GM19193 (cell line): ENCODE data around the gene POLR1A.

Experiments used
- POLR2A ChIP-seq: IDR thresholded peaks from 4 replicates; pipeline ENCODE4 v1.6.1; 2011; ENCODE audit not compliant: insufficient read depth, insufficient read length; ENCODE audit errors: extremely low read depth

The POLR1A gene

GRCh38 chr2:86037141-86037794, 68.4 kb downstream of the POLR1A start:
- TF ChIP-seq POLR2A = no peak

GRCh38 chr2:86036669-86037138, 69.0 kb downstream of the POLR1A start:
- no peak for TF ChIP-seq POLR2A

GRCh38 chr2:86035883-86036668, 69.6 kb downstream of the POLR1A start:
- no peak for TF ChIP-seq POLR2A

GRCh38 chr2:86035376-86035882, 70.3 kb downstream of the POLR1A start:
- TF ChIP-seq POLR2A = no peak

- no peak for TF ChIP-seq POLR2A
Observed at GRCh38 chr2:86033751-86034692, 71.7 kb downstream of the POLR1A start.

- no peak for TF ChIP-seq POLR2A
Observed at GRCh38 chr2:86032861-86033595, 72.7 kb downstream of the POLR1A start.

GRCh38 chr2:86031606-86032005, 74.1 kb downstream of the POLR1A start:
- no peak for TF ChIP-seq POLR2A

- no peak for TF ChIP-seq POLR2A
Observed at GRCh38 chr2:86031151-86031550, 74.5 kb downstream of the POLR1A start.

GRCh38 chr2:86029873-86030272, 75.8 kb downstream of the POLR1A start:
- TF ChIP-seq POLR2A = no peak

GRCh38 chr2:86028766-86029381, 76.8 kb downstream of the POLR1A start:
- no peak for TF ChIP-seq POLR2A

GRCh38 chr2:86027922-86028765, 77.5 kb downstream of the POLR1A start:
- no peak for TF ChIP-seq POLR2A

GRCh38 chr2:86027196-86027921, 78.3 kb downstream of the POLR1A start:
- TF ChIP-seq POLR2A = no peak
